Testis (tissue), 2 donors: ENCODE data around the gene DIS3L2.
"Not testable (repeated sequence)": the region's sequence is repeated elsewhere in the genome, so short reads cannot be mapped to it uniquely, and the experiment has no call there.

Experiments
- POLR2A ChIP-seq: fragments of 450-650 bp; IDR thresholded peaks from one replicate; pipeline ENCODE4 v1.6.1; 2017; ENCODE audit warnings: antibody characterized with exemption, mild to moderate bottlenecking, moderate library complexity
- TF ChIP-seq, protein P1 (sequence below), 3 experiments: fragments of 450-650 bp in 2 of 3; fragments of 200-600 bp in 1 of 3; sonication (generic) in 1 of 3; IDR thresholded peaks; one replicate each; pipeline ENCODE4 v1.5.1; 2016 to 2019; ENCODE audit warnings: antibody characterized with exemption in 3 of 3, mild to moderate bottlenecking in 2 of 3, moderate library complexity in 1 of 3

DNA sequence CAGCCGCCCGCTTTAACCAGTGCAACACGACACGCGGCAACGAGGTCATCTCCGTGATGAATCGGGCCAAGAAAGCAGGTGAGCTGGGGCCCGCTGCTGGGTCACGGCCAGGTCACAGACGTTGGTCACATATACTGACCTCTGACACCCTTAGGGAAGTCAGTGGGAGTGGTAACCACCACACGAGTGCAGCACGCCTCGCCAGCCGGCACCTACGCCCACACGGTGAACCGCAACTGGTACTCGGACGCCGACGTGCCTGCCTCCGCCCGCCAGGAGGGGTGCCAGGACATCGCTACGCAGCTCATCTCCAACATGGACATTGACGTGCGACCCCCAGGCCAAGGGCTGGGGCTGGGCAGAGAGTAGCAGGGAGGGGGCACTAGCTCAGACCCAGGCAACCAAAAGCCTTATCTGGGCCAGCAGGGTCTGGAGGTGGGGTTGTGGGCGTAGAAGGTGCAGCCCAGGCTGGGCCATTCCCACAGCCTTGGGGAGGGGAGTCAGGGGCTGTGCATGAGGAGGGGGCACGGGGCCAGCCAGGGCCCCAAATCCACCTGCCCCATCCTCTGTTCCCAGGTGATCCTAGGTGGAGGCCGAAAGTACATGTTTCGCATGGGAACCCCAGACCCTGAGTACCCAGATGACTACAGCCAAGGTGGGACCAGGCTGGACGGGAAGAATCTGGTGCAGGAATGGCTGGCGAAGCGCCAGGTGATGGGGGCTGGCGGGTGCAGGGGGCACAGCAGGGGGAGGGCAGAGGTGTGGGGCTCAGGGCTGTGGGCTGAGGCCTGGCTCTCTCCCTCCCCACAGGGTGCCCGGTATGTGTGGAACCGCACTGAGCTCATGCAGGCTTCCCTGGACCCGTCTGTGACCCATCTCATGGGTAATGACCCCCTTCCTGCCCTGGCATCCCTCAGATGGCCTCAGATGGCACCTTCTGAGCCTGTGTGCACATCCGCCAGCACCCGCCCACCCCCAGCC lies 418.4 kb downstream of the DIS3L2 start:
- not testable (repeated sequence) for TF ChIP-seq POLR2A
- TF ChIP-seq, protein P1, sequence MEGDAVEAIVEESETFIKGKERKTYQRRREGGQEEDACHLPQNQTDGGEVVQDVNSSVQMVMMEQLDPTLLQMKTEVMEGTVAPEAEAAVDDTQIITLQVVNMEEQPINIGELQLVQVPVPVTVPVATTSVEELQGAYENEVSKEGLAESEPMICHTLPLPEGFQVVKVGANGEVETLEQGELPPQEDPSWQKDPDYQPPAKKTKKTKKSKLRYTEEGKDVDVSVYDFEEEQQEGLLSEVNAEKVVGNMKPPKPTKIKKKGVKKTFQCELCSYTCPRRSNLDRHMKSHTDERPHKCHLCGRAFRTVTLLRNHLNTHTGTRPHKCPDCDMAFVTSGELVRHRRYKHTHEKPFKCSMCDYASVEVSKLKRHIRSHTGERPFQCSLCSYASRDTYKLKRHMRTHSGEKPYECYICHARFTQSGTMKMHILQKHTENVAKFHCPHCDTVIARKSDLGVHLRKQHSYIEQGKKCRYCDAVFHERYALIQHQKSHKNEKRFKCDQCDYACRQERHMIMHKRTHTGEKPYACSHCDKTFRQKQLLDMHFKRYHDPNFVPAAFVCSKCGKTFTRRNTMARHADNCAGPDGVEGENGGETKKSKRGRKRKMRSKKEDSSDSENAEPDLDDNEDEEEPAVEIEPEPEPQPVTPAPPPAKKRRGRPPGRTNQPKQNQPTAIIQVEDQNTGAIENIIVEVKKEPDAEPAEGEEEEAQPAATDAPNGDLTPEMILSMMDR (IDR thresholded peaks at IDR 0.05) = not testable (repeated sequence)
